NCI-H2171 (cell line): Measurements from ENCODE around the gene KCNQ1OT1.

ENCODE experiments used
- DNase-seq: peaks from one replicate; lab custom pipeline; 2025; lab: John Stamatoyannopoulos, UW

KCNQ1OT1 gene

DNA sequence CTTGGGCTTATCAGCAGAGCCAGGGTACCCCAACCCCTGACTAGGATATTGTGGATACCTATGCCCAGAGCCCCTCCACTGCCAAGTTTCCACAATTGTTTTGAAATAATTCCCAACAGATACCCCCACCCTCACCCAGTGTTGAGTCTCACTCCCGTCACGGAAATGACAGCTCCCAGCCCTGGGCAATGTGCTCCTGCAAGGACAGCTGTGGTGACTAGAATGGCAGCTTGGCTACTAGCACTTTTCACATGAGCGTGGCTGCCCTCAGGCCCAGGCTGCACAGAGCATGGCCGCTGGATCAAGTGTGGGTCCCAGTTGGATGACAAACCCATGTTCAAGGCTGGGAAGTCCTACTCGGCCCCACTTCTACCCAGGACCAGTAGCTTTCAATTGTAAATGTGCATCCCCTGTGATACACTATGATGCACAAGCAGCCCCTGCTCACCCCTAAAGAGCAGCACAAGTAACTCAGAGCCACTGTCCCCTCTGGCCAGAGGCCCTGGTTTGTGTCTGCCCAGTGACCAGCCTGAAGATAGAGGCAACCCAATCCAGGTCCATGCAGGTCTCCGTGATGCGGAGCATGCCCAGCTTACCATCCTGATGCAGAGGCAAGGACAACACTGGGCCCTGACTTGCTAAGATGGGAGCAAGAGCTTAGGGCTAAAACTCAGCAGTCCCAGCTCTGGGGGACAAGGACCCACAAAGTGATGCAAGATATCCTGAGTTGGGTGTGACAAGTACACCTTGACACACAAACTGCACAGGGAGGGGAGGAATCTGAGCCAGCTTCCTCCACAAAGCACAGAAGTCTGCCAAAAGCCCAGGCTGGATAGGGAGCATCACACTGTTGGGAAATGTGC is 13.2 kb downstream of the KCNQ1OT1 start:
- no peak for DNase-seq

- no peak for DNase-seq
These were observed 14.0 kb downstream of the KCNQ1OT1 start for GRCh38 chr11:2685566-2686359.

DNA sequence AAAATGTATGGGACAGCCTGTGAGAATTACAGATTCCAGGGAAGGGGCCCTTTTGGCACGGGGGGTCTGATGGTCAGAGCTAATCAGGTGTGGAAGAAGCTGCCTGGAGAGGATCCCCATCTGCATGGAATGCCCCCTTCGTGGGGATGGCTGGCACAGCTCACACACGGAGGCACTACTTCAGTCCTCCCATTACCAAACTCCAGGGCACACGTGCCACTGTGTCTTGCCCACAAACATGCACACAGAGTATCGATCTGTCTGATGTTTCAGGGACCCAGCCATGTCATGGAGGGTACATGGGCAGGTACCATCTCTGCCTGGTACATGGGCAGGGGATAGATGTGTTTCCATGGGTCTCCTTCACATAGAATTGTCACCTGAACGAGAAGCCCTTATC is 14.7 kb downstream of the KCNQ1OT1 start:
- no peak for DNase-seq

- DNase-seq, result no peak
These were observed 15.2 kb downstream of the KCNQ1OT1 start for GRCh38 chr11:2684581-2684980.

DNA sequence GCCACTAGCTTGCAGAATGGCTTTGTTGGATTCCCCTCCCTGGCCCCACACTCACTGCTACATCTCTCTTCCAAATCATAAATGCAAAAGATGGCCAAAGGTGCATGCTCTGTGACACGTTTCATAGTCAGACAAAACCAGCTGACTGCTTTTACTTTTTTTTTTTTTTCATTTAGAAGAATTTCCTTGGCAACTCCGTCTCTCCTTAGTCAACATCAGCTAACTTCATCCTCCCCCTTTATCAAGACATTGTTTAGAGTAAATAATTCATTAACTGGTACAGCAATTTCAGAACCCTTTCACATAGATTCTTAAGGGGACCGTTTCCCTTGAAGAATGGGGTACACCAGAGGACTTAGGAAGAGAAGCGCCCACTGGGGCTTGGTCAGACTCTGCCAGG is 16.0 kb downstream of the KCNQ1OT1 start:
- no peak for DNase-seq

GRCh38 chr11:2681408-2682145 is 18.2 kb downstream of the KCNQ1OT1 start:
- no peak for DNase-seq

DNA sequence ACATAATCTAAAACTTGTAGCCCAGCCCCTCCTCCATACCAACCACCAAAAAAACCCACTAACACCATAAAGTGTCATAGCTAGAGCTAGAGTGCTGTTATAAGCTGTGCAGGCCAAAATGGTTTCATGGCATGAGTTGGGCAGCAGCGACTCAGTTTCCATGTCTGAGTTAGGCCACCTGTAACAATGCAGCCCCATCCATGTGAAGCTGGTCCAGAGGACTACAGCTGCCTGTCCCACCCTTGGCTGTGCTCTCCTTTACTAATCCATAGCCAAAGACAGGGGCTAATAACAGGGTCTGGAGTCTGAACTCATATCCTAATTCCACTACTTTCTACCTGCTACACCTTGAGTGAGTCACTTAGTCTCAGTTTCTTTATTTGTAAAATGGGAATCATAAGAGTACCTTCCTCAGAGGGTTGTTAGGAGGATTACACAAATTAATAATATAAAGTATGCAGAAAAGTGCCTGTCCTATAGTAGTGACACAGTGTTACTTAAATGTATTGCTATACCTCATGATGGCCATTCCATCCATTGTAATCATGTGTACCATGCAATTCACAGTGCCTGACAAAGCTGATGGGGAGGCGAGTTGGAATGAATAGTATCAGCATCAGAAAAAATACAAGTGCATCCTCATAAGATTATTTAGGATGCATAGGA is 20.6 kb downstream of the KCNQ1OT1 start:
- DNase-seq, result no peak

DNA sequence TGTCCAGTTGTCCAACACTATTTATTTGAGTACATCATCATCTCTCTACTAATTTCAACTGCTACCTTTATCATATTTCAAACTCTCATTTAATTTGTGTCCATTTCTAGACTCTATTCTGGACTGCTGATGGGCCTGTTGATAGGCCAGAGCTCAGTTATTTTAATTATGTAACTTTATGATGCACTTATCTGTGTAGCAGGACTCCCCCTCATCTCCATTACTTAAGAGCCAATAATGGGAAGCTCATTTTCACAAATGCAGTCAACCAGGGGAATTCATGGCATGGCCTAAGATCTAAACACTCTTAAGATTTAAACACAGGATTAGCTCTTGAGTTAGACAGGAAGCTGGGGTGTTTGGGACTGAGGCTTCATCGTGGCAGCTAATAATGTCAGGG is 21.4 kb downstream of the KCNQ1OT1 start:
- no peak for DNase-seq

GRCh38 chr11:2677127-2677526 is 22.7 kb downstream of the KCNQ1OT1 start:
- DNase-seq, result no peak

- no peak for DNase-seq
These were observed 24.3 kb downstream of the KCNQ1OT1 start for GRCh38 chr11:2675540-2675939.

GRCh38 chr11:2674658-2675131 is 25.1 kb downstream of the KCNQ1OT1 start:
- DNase-seq, result no peak

- DNase-seq, result no peak
These were observed 25.8 kb downstream of the KCNQ1OT1 start for GRCh38 chr11:2673871-2674471.

DNA sequence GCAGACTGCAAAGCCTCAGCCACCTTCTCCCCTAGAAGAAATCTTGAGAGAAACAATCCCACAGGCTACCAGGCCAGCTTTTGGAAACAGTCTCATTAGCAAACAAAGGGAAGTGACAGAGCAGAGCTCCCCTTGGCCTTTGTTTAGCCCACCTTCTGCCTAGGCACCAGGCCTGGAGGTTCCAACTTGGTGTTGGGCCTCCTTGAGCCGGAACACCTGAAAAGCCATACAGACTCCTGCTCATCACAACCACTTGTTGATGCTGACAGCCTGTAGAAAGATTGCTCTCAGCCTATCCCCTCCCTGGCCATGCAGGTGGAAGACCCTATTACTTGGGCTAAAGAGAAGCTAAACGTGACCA is 26.6 kb downstream of the KCNQ1OT1 start:
- no peak for DNase-seq

DNA sequence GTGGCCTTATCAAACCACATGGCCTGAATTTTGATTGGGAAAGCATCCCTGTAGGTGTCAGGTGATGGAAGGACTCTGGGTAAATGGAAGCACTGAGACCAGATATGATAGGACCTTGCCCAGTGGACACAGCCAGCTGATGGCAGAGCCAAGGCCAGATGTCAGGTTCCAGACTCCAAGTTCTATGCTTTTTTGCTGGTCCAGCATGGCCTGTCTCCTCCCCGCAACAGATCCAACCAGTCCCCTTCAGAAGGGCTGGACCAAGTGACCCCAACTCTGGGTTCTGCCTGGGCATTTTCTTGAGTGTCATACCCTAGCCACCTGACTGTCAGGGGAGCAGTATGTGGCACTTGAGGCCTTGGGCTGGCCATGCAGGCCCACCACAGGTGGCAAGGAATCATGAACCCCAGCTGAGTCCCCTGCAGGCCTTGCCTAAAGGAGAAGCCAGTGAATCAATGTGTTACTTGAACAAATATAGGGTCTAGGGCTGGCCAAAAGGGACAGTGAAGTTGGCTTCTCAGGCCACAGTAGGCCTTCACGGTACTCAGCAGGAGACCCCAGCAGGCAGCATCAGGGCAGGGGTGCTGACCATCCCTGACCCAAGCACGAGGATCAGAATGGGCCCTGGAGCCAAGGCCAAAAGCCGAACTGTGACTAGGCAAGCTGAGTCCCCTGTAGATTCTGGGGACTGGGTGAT is 27.1 kb downstream of the KCNQ1OT1 start:
- DNase-seq, result no peak

DNA sequence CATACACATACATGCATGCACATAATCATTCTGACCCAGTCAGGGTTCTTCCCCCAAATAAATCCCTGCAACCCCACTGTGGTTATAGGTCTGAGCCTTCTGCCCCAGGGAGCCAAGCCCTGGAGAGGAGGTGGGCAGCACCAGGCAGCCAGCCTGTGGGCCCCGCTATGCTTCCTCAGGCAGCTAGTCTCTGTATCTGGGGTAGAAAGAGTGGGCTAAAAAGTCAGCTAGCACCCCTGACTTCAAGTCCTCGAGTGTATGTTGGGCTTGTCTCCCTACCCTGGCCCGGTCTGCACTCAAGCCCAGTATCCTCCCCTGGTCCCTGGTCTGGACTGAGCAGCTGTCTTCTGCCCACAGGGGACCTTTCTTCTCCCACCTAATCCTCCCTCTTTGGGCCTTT is 28.0 kb downstream of the KCNQ1OT1 start:
- DNase-seq, result no peak

DNA sequence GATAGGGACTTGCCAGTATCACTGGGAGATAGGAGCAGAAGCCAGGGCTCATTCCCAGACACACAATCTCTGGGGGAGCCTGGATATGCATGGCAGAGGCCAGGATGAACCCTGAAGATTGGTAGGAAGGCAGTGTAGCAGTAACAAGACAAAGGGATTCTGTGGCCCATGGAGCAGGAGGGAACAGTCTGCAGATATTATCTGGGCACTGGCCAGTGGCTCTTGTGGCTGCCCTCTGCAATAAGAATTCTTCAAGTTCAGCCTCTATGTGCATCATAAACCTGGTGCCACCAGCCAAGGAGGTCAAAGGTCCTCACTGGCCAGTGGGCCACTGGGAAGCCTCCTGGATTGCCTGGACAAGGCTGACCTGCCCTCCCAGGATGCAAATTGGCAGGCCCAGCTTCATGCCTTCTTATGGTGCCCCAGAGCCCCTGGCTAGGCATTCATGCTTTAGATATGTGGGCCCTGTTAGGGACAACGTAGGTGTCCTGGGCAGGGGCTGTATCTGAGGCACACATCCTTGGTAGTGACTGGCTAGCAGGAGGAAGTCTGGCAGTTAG is 29.2 kb downstream of the KCNQ1OT1 start:
- DNase-seq, result no peak

- no peak for DNase-seq
These were observed 29.9 kb downstream of the KCNQ1OT1 start for GRCh38 chr11:2669634-2670469.

- DNase-seq, result no peak
These were observed 30.9 kb downstream of the KCNQ1OT1 start for GRCh38 chr11:2668876-2669275.

- no peak for DNase-seq
These were observed 31.9 kb downstream of the KCNQ1OT1 start for GRCh38 chr11:2667940-2668339.
